Astrocyte (in vitro differentiated cells and primary cell): ENCODE measurements around the gene RAB27B.

Experiments
- CTCF ChIP-seq: IDR thresholded peaks from 2 replicates; pipeline ENCODE4 v1.5.1; 2011; ENCODE audit warnings: low read depth, mild to moderate bottlenecking, inconsistent platforms, low read length, moderate library complexity; ENCODE audit not compliant: insufficient read depth
- EZH2 ChIP-seq: IDR thresholded peaks from 2 replicates; pipeline ENCODE4 v1.6.1; 2012; ENCODE audit warnings: mild to moderate bottlenecking, low read length, inconsistent platforms; ENCODE audit not compliant: insufficient read depth

- TF ChIP-seq EZH2: no peak
- no peak for TF ChIP-seq CTCF
These were observed 33.5 kb upstream of the RAB27B start for GRCh38 chr18:54794823-54795222.
